PC-9 (cell line): ENCODE data around the gene DIPK2A.

Experiments used
- EZH2 ChIP-seq: fragments of 200-600 bp; sonication (generic); IDR thresholded peaks from 2 replicates; pipeline ENCODE4 v1.8.0; 2017; ENCODE audit warnings: antibody characterized with exemption, low read depth
- TF ChIP-seq, protein P1 (sequence below): fragments of 200-600 bp; sonication (generic); conservative IDR thresholded peaks from 2 replicates; pipeline ENCODE4 v1.6.1; 2017; ENCODE audit warnings: mixed run types, antibody characterized with exemption, mild to moderate bottlenecking, moderate library complexity

DNA sequence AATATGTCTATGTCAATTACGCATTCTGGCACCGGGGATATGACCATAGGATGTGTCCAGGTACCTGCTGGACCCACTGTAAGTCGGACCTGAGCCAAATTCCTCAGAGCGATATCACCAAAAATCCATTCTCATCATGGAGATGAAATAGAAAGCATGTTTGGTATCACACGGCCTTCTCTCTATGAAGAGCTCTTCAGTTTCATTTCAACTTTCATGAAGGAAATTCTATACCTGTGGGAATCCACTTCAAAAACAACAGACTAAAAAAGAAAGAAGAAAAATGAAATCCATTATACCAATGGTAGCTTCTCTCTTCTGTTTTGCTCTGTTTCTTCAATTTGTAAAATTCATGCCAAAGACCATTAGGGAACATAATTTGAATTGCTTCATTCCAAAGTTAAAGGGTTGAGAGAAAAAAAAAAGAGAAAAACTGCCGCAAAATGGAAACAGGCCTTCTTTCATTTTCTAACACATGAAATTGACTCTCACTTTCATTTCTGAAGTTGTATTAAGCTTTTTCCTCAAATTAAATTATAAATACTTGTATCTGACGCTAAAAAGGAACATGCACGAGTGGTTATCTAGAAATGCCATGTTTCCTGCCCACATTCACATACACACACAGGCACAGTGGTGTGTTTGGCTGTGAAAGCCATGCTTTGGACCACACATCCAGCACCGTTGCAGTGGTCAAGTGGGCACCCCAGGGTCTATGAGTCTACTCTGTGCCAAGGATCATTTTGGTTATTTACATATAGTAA lies 46.9 kb upstream of the DIPK2A start:
- TF ChIP-seq, protein P1, sequence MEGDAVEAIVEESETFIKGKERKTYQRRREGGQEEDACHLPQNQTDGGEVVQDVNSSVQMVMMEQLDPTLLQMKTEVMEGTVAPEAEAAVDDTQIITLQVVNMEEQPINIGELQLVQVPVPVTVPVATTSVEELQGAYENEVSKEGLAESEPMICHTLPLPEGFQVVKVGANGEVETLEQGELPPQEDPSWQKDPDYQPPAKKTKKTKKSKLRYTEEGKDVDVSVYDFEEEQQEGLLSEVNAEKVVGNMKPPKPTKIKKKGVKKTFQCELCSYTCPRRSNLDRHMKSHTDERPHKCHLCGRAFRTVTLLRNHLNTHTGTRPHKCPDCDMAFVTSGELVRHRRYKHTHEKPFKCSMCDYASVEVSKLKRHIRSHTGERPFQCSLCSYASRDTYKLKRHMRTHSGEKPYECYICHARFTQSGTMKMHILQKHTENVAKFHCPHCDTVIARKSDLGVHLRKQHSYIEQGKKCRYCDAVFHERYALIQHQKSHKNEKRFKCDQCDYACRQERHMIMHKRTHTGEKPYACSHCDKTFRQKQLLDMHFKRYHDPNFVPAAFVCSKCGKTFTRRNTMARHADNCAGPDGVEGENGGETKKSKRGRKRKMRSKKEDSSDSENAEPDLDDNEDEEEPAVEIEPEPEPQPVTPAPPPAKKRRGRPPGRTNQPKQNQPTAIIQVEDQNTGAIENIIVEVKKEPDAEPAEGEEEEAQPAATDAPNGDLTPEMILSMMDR = no peak
- no peak for TF ChIP-seq EZH2
